HL-60 (cell line): ENCODE data around the gene APBB2.

Experiments used
- CTCF ChIP-seq: IDR thresholded peaks from one replicate; pipeline ENCODE4 v1.5.1; 2011; ENCODE audit warnings: low read length, control low read depth, inconsistent platforms; ENCODE audit not compliant: insufficient read depth
- POLR2AphosphoS5 ChIP-seq: IDR thresholded peaks from 2 replicates; pipeline ENCODE4 v1.6.1; 2012; ENCODE audit warnings: low read depth

- no peak for TF ChIP-seq POLR2AphosphoS5
- TF ChIP-seq CTCF = no peak
These were observed 409.7 kb downstream of the APBB2 start for GRCh38 chr4:40804598-40804997.
